NCI-H1694 (cell line): Measurements from ENCODE around the gene WWOX.

Experiments used
- DNase-seq: peaks from one replicate; lab custom pipeline; 2025; lab: John Stamatoyannopoulos, UW

Gene WWOX

DNA sequence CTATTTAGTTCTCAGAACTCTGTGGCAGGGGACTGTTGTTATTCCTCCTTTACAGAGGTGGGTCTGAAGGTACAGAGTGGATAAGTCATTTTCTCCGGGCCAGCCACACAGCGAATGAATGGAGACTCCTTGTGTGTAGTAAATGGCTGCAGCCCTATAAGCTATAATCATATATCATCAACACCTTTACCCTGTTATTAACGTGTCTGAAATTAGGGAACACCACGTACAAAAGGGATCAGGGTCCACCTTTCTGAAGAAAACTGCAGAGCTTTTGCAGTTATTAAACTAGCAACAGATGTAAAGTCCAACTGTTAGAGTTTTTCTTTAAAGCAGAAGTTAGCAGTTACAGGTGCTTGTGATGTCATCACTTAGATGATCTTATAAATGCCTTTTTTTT lies 804.4 kb downstream of the WWOX start:
- DNase-seq, result no peak

DNA sequence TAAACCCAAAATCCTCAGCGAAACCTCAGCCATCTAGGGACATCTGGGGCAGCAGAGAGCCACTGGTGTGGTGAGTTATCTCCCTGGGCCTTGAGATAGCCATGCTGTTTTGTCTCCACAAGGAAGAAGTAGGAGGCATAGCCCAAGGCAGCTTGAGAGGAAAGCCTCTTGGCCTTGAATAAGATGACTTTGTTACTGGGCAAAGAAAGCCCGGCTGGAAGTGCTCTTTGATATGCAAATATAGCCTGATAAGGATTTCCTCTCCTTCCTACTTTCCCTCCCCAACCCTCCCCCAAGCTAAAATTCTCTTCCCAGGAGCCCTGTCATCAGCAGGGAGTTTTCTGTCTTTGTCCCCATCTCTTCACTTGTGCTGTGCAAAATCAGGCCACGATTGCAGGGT lies 806.7 kb downstream of the WWOX start:
- DNase-seq, result no peak

DNA sequence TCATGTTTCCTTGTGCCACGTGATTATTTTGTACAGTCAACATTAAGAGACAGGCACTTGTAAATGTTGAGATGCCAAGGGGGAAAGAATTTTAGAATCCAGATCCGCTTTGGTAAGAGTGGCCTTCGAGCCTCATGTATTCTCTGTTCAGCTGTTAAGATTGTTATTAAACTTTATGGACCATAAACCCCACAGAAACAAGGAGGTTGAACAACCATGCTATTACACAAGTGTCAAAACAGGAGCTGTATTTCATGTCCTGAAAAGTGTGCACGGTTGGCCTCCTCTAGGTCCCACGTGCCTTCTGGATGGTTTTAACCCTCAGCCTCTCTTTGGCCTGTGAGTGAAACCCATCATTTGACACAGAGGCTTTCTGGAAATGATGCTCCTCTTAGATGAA lies 809.8 kb downstream of the WWOX start:
- DNase-seq, result no peak

DNA sequence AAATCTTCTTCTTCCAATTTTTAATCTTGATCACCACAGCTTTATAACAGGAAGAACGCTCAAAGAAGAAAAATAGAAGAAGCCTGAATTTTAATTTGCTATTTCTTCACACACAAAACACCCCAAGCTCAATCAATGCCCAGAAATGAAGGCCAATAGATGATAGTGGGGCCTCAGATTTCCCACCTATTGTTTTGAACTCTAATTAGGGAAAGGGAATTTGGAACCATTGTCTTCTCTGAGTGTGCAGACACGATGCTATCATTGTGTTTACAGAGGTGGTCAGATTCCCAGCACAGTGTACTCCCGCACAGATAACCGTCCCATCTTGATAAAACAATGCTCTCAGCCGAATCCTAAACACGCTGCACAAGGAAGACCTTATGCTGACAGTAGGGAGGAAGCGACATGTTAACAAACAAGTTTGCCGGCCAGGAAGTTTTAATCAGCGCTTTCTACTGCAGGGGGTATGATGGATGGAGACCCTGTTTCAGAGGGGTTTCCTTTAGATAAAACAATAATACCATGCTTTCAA lies 816.4 kb downstream of the WWOX start:
- DNase-seq, result no peak

DNA sequence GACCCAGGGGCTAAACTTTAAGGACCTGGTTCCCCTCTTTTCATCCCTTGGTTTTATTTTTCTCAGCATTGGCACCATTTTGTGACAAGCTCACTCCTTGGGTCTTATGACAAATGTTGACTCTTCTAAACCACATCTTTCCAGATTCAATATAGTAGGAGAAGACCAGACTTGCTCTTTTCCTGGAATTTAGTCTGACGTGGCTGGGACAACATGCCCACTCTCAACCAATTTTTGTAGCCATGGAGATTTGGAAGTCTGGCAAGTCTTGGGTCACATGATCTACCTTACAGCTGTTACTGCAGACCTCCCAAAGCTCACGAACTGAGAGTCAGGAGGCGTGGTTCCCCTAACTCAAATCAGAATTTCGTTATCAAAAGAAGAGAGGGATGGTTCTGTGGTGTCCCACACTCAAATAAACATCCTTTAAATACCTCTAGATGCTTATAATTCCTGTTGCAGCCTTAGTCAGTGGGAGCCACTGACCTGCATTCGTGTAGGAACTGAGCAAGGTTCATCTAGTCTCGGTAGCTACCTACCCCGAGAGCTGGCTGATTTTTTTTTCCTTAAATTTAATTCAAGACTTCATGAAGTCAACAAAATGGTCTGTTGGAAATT lies 817.6 kb downstream of the WWOX start:
- DNase-seq, result no peak

DNA sequence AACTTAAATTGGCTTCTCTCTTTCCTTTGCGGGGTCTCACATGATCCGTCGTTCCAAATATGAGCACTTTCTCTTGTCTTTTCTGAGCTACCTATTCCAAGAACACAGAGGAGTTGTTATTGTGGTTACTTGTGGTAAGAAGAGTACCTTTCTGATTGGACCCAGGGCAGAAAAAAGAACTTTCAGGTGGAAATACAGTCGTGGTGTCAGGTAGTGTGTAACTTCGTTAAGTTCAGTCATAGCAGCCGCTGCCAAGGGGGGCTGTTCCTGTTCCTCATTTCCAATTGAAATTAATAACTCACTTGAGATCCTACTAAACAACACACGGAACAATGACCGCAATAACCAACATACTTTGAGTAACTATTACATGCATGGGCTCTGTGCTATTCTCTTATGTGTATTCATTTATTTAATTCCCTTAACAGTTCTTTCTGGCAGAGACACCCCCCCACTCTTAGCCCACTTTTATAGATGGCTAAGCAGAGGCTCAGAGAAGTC lies 819.4 kb downstream of the WWOX start:
- DNase-seq, result no peak

DNA sequence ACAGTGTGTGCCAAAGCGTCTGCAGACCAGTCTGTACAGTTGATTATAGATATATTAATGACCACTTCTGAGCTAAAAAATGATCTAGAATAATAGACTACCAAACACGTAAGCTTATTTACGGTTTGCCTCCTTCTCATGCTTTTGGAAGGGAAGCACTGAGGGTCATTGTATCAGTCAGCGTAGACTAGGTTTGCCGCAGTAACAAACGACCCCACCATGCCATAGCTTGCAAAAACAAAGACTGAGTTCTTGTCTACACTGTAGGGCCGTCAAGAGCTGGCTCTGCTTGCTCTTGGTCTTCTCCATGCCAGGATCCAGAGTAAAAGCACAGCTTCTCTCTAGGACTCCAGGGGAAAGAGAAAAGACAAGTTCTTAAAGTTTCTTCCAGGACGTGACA lies 820.4 kb downstream of the WWOX start:
- DNase-seq, result no peak

DNA sequence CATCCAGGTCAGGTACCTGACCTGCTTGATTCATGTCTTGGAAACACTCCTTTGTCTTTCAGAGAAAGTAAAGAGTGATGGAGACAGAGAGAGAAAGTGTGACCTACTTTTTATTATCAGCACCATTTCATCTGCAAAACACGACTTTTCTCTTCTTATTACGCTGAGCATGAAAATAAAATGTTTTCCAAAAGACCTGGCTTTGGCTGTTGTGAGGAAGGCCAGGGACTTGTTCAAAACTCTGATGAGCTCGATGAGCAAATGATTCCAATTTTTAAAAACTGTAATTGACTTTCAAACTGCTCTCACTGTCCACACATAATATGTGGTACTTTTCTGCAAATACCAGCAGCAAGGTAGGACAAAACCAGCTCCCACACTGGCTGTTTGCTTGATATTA lies 821.2 kb downstream of the WWOX start:
- no peak for DNase-seq

DNA sequence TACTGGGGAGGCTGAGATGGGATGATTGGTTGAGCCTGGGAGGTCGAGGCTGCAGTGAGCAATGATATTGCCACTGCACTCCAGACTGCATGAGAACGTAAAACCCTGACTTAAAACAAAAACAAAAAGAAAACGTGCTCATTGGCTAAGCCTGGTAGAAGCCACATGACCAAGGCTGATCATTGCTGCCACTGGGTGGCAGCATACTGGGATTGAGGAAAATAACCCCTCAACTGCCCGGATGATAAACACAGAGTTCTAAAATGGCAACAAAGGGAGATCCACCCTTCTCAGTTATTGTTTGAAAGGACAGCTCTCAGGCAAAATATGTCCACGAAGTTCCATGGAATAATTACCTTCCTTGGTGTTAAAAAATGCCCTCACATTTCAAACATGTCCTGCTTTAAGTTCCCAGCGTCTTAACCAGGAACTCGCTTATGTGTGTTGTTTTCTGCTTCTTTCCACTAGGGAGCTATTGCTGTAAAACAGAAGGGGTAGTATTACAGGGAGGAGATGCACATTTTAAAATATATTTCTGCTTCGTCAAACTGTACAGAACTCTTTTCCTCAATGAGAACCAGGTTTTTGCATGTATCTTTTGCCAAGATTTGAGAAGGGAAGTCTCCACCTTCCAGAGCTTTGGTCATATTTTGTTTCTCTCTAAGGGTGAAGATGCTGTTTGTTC lies 825.8 kb downstream of the WWOX start:
- peak; percentile 25 for DNase-seq

DNA sequence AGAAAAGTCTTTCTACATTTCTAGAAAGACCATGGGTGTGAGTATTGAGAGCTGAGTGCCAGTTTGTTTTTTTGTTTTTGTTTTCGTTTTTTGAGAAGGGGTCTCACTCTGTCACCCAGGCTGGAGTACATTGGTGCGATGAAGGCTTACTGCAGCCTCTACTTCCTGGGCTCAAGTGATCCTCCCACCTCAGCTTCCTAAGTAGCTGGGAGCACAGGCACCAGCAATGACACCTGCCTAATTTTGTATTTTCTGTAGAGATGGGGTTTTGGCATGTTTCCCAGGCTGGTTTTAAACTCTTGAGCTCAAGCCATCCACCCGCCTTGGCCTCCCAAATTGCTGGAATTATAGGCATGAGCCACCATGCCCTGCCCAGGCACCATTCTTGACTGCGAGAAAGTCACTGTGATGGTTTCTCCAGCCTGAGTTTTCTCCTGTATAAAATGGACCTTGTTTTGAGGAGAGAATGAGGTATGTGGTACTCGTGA lies 827.3 kb downstream of the WWOX start:
- peak; percentile 1 for DNase-seq

DNA sequence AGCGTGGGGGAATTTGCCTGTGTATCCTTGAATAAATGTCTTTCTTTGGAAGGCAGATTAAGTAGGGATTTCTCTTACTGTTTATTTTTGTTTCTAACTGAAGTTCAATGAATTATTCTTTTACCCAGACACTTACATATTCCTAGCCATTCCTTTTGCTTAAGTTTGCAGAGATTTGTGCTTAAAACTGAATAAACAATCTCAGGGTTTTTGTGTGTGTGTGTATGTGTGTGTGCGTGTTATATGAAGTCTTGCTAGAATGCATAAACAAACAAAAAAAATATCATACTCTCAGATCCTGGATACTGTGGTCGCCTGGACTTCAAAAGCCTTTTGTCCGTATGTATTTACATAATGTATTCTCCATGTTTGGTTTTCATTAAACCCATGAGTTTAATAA lies 828.3 kb downstream of the WWOX start:
- DNase-seq, result no peak

DNA sequence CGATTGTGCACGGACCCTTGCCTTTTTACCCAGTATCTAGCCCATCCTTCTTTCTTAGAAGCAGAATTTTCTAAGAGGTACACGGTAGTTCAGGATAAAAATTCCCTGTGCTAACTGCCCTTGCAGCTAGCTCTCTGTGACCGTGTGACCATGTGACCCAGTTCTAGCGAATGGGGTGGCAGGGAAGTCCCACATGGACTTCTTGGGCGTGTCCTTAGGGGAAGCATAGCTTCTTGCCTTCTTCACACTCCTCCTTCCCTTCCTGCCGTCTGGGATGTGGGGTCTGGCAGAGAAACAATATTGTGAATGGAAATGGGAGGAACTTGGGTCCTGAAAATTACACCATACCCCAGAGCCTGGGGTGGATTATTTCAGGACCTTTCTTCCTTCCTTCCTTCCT lies 830.4 kb downstream of the WWOX start:
- no peak for DNase-seq

DNA sequence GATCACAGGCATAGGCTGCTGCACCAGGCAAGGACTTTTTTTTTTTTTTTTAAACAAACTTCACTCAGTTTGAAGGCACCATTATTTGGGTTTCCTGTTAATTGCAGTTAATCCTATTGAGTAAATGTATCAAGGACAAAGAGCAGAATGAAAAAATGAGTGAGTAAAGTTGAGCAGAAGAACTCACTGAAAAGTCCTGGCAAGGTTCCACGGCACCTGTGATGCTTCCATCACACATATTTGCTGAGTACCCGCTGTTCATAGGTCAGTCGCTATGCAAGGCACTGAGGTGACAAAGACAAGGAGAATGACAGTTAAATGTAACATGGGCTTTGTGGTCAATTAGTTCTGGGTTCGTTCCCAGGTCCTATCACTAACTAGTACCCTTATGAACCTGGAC lies 831.1 kb downstream of the WWOX start:
- DNase-seq, result no peak

DNA sequence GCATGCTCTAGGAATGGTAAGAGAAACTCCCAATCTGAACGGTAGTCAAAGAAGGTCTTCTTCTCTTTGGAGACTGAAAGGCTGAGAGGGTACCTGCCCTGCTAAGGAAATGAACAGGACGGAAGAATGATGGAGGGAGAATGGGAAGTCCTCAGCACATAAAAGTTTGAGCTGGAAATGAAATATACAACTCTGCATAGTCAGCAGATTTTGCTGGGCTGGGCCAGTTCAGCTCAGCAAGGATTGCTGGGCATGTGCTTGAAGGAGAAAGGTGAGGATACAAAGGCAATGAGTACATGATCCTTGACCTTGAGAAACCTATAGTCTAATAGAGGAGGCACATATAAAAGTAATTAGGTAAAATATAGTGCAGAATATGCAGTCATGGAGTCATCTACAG lies 831.8 kb downstream of the WWOX start:
- no peak for DNase-seq

DNA sequence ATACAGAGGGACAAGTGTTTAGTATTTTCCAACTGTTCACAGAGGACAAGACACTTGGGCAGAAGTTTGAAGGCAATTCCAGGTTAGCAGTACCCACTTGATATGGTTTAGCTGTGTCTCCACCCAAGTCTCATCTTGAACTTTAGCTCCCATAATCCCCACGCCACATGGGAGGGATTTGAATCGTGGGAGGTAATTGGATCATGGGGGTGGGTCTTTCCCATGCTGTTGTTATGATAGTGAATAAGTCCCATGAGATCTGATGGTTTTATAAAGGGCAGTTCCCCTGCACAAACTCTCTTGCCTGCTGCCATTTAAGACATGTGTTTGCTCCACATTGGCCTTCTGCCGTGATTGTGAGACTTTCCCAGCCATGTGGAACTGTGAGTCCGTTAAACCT lies 832.2 kb downstream of the WWOX start:
- DNase-seq, result no peak

DNA sequence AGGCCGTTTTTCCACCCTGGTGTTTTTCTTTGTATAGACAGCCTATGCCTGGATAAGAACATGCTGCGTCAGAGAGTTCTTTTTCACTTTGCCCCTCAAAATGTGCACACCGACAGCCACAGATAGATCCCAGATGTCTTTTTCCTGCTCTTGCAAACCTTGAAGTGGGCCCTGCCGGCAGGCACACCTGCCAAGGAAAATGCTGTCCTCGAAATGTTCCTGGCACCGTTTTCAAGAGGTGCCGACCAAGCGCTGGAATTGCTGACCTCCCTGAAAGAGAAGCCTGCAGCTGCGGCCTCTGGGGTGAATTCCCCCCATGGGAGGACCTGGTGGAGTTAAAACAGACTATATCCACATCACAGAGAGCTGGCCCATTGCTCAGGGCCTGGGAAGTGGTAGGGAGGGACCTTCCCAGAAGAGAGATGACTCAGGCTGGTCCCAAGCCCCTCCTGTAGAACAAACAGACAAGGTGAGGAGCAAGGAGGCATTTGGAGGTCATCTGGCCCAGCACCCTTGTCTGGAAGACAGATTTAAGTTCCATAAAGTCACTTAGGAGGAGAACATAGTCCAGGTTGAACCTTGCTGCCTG lies 833.0 kb downstream of the WWOX start:
- no peak for DNase-seq

DNA sequence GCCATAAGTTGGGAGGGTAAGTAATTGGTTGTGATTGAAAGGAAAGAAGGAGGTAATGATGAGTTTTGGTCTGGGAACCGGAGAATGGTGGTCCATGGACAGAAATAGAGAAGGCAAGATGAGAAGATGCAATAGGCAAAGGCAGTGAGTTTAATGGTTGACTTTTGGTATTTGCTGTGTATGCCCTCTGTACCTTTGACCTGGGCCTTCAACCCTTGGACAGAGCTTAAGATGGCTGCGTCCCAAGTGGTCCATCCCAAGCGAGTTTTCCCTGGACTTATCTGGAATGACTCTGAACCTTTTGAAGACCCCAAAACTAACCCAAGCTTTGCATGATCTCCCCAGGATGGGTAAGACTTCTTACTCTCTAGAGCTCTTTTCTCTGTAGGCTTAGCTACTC lies 836.6 kb downstream of the WWOX start:
- no peak for DNase-seq

DNA sequence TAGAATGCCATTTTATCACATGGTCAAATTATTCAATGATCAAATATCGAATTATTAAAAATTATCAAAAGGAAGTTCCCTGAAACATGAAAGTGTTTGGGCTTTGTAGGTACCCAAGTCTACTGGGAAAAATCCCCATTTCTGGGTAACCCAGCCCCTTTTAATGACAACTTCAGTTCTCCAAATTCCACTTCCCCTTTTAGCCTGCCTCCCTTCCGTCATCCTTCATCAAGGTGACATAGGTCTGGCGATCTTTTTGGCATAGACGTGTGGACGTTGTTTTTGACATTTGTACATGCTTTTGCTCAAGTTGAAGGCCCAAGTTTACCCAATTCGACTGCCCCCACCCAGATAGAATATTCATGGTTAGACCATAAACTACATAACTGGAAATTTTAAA lies 840.1 kb downstream of the WWOX start:
- no peak for DNase-seq

DNA sequence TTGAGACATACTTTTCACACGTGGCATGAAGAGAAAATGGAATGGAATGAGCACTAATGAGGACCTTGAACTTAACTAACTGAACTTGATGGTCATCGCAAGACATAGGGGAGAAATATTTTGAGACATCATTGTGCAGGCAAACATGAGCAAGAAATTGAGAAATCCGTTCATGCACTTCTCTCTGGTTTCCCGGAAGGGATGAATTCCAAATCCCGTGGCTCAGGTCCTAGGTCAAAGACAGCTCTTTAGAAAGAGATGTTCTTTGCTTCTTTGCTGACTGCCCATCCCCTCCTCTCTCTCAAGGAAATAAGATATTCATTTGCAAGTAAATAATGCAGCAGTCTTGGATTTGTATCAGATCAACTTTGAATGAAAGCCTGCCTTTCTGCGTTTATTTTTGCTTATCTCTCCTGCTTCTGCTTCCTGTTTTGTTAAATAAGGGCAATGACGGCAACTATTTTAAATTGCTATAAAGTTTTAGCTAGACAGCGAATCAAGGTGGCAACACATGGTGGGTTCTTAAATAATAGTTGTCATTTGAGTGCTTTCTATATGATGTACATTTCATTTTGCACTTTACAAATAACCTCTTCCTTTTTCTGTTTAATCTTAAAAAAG lies 843.3 kb downstream of the WWOX start:
- no peak for DNase-seq

DNA sequence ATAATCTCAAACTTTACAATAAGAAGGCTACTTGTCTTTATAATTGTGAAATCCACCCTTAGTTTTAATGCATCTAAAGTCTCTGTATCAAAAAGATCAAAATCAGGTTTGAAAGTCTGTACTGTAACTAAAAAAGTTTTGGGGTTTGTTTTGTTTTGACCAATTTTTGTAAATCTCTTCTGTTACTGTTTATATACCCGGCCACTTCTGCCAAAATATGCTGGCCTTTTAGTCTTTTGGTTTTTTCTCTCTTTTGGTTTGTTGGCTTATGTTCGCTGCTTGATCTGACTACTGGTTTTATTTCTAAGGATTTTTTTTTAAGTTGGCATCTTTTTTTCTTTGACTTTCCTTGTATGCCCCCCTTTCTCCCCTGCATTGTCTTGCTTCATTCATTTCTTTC lies 845.9 kb downstream of the WWOX start:
- DNase-seq, result no peak

DNA sequence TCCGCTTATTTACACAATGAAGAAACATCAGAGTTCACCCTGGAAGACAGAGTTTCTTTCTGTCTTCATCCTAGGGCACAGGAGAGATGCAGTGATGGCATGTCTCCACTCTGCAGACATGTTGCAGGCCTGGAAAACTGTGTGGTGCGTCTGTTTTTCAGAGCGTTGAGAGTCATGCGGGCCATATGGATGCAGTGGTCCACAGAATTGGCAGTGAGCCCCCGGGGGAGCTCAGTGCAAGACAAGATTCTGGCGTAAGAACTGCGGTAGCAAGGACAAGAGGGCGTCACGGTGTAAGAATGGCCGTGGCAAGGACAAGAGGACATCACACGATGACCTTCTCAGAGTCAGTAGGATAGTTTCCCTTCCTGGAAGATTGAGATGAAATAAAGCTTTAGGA lies 847.1 kb downstream of the WWOX start:
- DNase-seq, result no peak

DNA sequence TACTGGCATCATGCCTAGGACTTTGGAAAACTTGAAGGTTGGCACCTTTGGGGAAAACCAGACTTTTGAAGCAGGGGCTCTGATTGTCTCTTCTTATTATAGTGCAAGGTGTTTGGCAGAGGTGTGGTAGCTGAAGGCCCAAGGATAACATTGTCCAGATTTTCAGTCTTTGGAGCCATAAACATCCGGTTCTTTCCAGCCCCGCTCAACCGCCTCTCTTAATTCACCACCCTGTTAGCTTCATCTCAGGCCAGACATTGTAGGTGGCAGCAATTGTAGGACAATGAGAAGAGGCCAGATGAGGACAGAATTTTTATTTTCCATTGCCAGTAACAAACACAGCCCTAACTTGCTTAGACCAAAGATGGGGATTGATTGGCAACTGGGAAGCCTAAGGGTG lies 851.3 kb downstream of the WWOX start:
- DNase-seq, result no peak

DNA sequence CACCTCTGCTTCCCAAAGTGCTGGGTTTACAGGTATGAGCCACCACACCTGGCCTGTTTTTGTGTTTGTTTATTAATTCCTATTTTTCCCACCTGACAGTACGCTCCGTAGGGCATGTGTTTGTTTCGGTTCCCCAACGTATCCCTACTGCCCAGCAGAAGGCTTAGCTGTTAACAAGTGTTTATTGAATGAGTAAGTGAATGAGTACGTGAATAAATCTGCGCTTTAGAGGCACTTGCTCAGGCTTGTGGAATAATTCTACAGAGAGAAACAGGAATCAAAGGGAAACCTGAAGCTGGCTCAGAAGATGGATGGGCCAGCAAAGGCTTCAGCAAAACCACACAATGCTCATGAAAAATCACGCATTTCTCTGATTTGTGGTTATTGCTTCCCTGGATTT lies 853.2 kb downstream of the WWOX start:
- DNase-seq, result no peak
